Transverse colon (tissue), 4 donors: ENCODE measurements around the gene EPHB4. TPM values are rescaled to one million over a fixed set of nuclear protein-coding genes. Genes with fewer than 3 reads are reported as not detected.

Experiments
- DNase-seq: peaks from one replicate; pipeline ENCODE4 v3.0.0-alpha.2; 2019
- H3K27ac ChIP-seq, 4 donors: fragments of 200-600 bp; sonication (generic); 2 replicates each; pipeline ENCODE4 v1.5.1; 2016 to 2018; ENCODE audit warnings: inconsistent platforms in 4 of 4
- H3K27me3 ChIP-seq: fragments of 200-600 bp; sonication (generic); 2 replicates; pipeline ENCODE4 v1.5.1; 2017; ENCODE audit warnings: inconsistent platforms
- H3K36me3 ChIP-seq, 4 donors: fragments of 200-600 bp; sonication (generic); 2 replicates each; pipeline ENCODE4 v1.5.1; 2017 to 2019; ENCODE audit warnings: inconsistent platforms in 4 of 4
- H3K4me1 ChIP-seq, 4 donors: fragments of 200-600 bp; sonication (generic); 2 replicates each; pipeline ENCODE4 v1.5.1; 2017 to 2020; ENCODE audit warnings: inconsistent platforms in 4 of 4
- H3K4me3 ChIP-seq, 4 donors: fragments of 200-600 bp; sonication (generic); 1 replicate in 1 of 4; 2 replicates in 3 of 4; pipeline versions ENCODE4 v1.5.1 to v1.6.1; 2017 to 2019; ENCODE audit warnings: inconsistent platforms in 4 of 4
- H3K9me3 ChIP-seq, 2 donors: fragments of 200-600 bp; sonication (generic); 2 replicates each; pipeline ENCODE4 v1.5.1; 2017 to 2019; ENCODE audit warnings: inconsistent platforms in 2 of 2
- CTCF ChIP-seq, 5 experiments: fragments of 200-600 bp in 3 of 5; fragments of 450-650 bp in 2 of 5; sonication (generic) in 3 of 5; IDR thresholded peaks; 1 replicate in 2 of 5; 2 replicates in 3 of 5; pipeline ENCODE4 v1.5.1; 2016 to 2017; ENCODE audit warnings: antibody characterized with exemption in 5 of 5, inconsistent platforms in 3 of 5, mild to moderate bottlenecking in 2 of 5, moderate library complexity in 1 of 5
- EP300 ChIP-seq: sonication (generic); formaldehyde crosslinking; IDR thresholded peaks from one replicate; pipeline ENCODE4 v1.6.1; 2017; ENCODE audit warnings: antibody characterized with exemption, low read depth
- POLR2A ChIP-seq: fragments of 450-650 bp; IDR thresholded peaks from one replicate; pipeline ENCODE4 v1.6.1; 2016; ENCODE audit warnings: antibody characterized with exemption, mild to moderate bottlenecking, moderate library complexity
- POLR2AphosphoS5 ChIP-seq, 3 donors: sonication (generic); formaldehyde crosslinking; IDR thresholded peaks; one replicate each; pipeline ENCODE4 v1.6.1; 2016; ENCODE audit warnings: antibody characterized with exemption in 3 of 3
- WGBS, 2 donors: methylation state at CpG; one replicate each; pipeline ENCODE4 v1.1.5; 2018; ENCODE audit warnings: low coverage in 1 of 2; 5-methylcytosine and 5-hydroxymethylcytosine counted together
- in situ Hi-C, 4 donors: fragments of 200-750 bp; cut with MboI; loops; one replicate each; pipeline versions ENCODE4 v1.15.0 to v1.15.1; 2017; ENCODE audit warnings: low sequenced_read_pairs in 3 of 4, low pct_ligation_motif_present in 1 of 4, low pct_unique_long_range_greater_than_20kb in 1 of 4
- intact Hi-C: fragments of 100-400 bp; cut with DNase I; formaldehyde crosslinking; loops from one replicate; pipeline ENCODE4 v1.15.1; 2023; ENCODE audit warnings: low total_unique reads
- total RNA-seq, 4 donors: library from RNA; depleted of rRNA; stranded (reverse); fragments of >200 nt; gene quantifications; one replicate each; pipeline ENCODE4 v1.1.0, GENCODE V29; 2016

Gene EPHB4
- total RNA-seq, 4 donors from 2014 or later = 23.2 to 95.5 (median 43.5) TPM

- H3K27me3 ChIP-seq = peaks cover 7% of the 10 kb centered on the region
- in situ Hi-C loops = no loop called here
- H3K27ac ChIP-seq = no peak overlapping the region
- no peaks in the 10 kb centered on the region for H3K4me1 ChIP-seq
- no peaks in the 10 kb centered on the region for H3K36me3 ChIP-seq
- no peak for DNase-seq
- no peaks in the 10 kb centered on the region for H3K9me3 ChIP-seq
- no peak overlapping the region for H3K4me3 ChIP-seq
- TF ChIP-seq CTCF (IDR thresholded peaks at IDR 0.05) = no peak
- no peak for TF ChIP-seq POLR2A
- intact Hi-C loops = no loop called here
- 69% methylated on average over 9 of the region's 9 CpGs; no CpG with 5 or more reads in 1 of the 2 donors for WGBS, 2 donors
Measured at GRCh38 chr7:100773491-100773890, 53.8 kb downstream of the EPHB4 start.

DNA sequence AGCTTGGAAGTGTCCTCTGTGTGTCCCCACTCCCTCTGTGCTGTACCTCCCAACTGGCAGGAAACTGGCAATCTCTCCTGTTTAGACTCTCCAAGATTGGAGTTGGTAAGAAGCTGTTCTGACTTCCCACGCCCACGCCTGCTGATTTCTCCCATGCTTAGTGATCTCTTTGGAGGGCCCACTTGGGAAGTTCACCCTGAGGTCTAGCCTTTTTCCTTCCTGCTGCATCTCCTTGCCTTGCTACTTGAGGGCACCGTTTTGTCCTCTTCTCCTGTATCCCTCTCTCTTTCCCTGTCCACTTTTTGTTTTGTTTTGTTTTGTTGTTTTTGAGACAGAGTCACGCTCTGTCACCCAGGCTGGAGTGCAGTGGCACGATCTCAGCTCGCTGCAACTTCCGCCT, 58.5 kb downstream of the EPHB4 start:
- H3K27ac ChIP-seq = no peak overlapping the region
- in situ Hi-C loops (no loop called here), intact Hi-C loops (no loop called here)
- TF ChIP-seq EP300 = no peak
- TF ChIP-seq CTCF (IDR thresholded peaks at IDR 0.05) = no peak
- TF ChIP-seq POLR2A = no peak
- no peak for TF ChIP-seq POLR2AphosphoS5 (IDR thresholded peaks at IDR 0.05)
- H3K4me1 ChIP-seq = no peaks in the 10 kb centered on the region
- H3K27me3 ChIP-seq = no peaks in the 10 kb centered on the region
- H3K36me3 ChIP-seq = no peaks in the 10 kb centered on the region
- H3K9me3 ChIP-seq = no peaks in the 10 kb centered on the region
- WGBS, 2 donors = 82 to 90% methylated on average over 7 of the region's 7 CpGs
- H3K4me3 ChIP-seq = no peak overlapping the region
- no peak for DNase-seq

GRCh38 chr7:100765250-100765649, 62.1 kb downstream of the EPHB4 start:
- no peaks in the 10 kb centered on the region for H3K36me3 ChIP-seq
- intact Hi-C loops = no loop called here
- H3K27ac ChIP-seq = no peak overlapping the region
- TF ChIP-seq POLR2A (no peak), EP300 (no peak), CTCF (IDR thresholded peaks at IDR 0.05) (no peak), POLR2AphosphoS5 (IDR thresholded peaks at IDR 0.05) (no peak)
- in situ Hi-C loops = no loop called here
- H3K9me3 ChIP-seq = no peaks in the 10 kb centered on the region
- DNase-seq = no peak
- H3K4me3 ChIP-seq = no peak overlapping the region
- no peaks in the 10 kb centered on the region for H3K4me1 ChIP-seq
- WGBS, 2 donors = 76 to 80% methylated on average over 1 to 16 of the region's 16 CpGs
- no peaks in the 10 kb centered on the region for H3K27me3 ChIP-seq

- Histone ChIP-seq H3K27ac (no peak overlapping the region), H3K9me3 (no peaks in the 10 kb centered on the region), H3K27me3 (no peaks in the 10 kb centered on the region), H3K4me1 (no peaks in the 10 kb centered on the region), H3K36me3 (no peaks in the 10 kb centered on the region), H3K4me3 (no peak overlapping the region)
- in situ Hi-C loops (no loop called here), intact Hi-C loops (no loop called here)
- no peak for DNase-seq
- WGBS, 2 donors = 73% methylated on average over 10 of the region's 10 CpGs; no CpG with 5 or more reads in 1 of the 2 donors
- no peak for TF ChIP-seq POLR2A
- no peak for TF ChIP-seq CTCF (IDR thresholded peaks at IDR 0.05)
- no peak for TF ChIP-seq EP300
- TF ChIP-seq POLR2AphosphoS5 (IDR thresholded peaks at IDR 0.05) = no peak
Measured at GRCh38 chr7:100764841-100765240, 62.5 kb downstream of the EPHB4 start.
